Effector memory CD4-positive, alpha-beta T cell (primary cell): ENCODE results near the gene ZNF554.
A peak's percentile ranks its signal among the peaks of the same experiment; 100 is the strongest.

Experiments used
- DNase-seq, 3 donors: peaks; one replicate each; pipeline ENCODE4 v3.0.0-alpha.2; 2020
- H3K27ac ChIP-seq: 2 replicates; pipeline ENCODE4 v1.7.0; 2013; ENCODE audit warnings: mild to moderate bottlenecking, low read length, moderate library complexity; ENCODE audit not compliant: insufficient read depth, poor library complexity, severe bottlenecking
- H3K27me3 ChIP-seq: replicated peaks from 2 replicates; pipeline ENCODE4 v1.7.0; 2013; ENCODE audit warnings: mild to moderate bottlenecking, low read length; ENCODE audit not compliant: insufficient read depth, control insufficient read depth, poor library complexity, severe bottlenecking
- H3K36me3 ChIP-seq: 2 replicates; pipeline ENCODE4 v1.7.0; 2013; ENCODE audit warnings: mild to moderate bottlenecking, low read length, moderate library complexity; ENCODE audit not compliant: control insufficient read depth, insufficient read depth
- H3K4me1 ChIP-seq: 2 replicates; pipeline ENCODE4 v1.7.0; 2013; ENCODE audit warnings: low read length, mild to moderate bottlenecking; ENCODE audit not compliant: control insufficient read depth, insufficient read depth, poor library complexity, severe bottlenecking
- H3K4me3 ChIP-seq: 2 replicates; pipeline ENCODE4 v1.7.0; 2013; ENCODE audit warnings: low read length, low read depth, mild to moderate bottlenecking; ENCODE audit not compliant: insufficient read depth, poor library complexity, severe bottlenecking
- H3K9me3 ChIP-seq: 2 replicates; pipeline ENCODE4 v1.7.0; 2013; ENCODE audit warnings: mild to moderate bottlenecking, low read length, moderate library complexity; ENCODE audit not compliant: control insufficient read depth

Gene ZNF554

DNA sequence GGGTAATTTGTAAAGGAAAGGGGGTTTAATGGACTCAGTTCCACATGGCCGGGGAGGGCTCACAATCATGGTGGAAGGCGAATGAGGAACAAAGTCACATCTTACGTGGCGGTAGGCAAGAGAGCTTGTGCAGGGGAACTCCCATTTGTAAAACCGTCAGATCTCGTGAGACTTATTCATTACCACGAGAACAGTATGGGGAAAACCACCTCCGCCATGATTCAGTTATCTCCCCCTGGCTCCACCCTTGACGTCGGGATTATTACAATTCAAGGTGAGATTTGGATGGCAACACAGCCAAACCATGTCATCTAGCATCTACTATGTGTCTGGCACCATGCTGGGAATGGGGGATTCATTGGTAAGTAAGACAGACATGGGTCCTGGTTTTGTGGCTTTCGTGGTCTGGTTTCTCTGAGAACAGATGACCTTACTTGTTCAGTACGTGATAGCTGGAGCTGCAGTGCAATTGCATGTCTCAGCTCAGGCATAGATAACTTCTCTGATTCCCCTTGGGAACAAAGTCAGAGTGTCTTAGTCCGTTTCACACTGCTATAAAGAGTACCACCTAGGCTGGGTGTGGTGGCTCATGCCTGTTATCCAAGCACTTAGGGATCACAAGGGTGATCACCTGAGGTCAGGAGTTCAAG is 8.3 kb downstream of the ZNF554 start:
- Histone ChIP-seq H3K27me3 (no peaks in the 10 kb centered on the region), H3K4me1 (no peaks in the 10 kb centered on the region), H3K9me3 (peaks cover 5% of the 10 kb centered on the region), H3K27ac (no peak overlapping the region), H3K36me3 (peaks cover 9% of the 10 kb centered on the region), H3K4me3 (no peak overlapping the region)
- no peak for DNase-seq

DNA sequence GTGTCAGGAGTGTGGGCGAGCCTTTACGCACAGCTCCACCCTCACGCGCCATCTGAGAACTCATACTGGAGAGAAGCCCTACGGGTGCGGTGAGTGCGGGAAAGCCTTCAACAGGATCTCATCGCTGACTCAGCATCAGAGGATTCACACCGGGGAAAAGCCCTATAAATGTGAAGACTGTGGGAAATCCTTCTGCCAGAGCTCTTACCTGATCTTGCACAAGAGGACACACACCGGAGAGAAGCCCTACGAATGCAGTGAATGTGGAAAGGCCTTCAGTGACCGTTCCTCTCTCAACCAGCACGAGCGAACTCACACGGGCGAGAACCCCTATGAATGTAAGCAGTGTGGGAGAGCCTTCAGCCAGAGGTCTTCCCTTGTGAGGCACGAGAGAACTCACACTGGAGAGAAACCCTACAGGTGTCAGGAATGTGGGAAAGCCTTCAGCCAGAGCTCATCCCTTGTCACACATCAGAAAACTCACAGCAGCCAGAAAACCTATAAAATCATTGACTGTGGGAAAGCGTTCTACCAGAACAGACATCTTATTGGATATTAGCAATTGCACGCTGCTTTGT is 14.7 kb downstream of the ZNF554 start:
- H3K27ac ChIP-seq, result no peak overlapping the region
- peaks cover 21% of the 10 kb centered on the region for H3K36me3 ChIP-seq
- H3K27me3 ChIP-seq, result no peaks in the 10 kb centered on the region
- no peak overlapping the region for H3K4me3 ChIP-seq
- H3K9me3 ChIP-seq, result peaks cover 30% of the 10 kb centered on the region
- no peaks in the 10 kb centered on the region for H3K4me1 ChIP-seq
- no peak for DNase-seq

DNA sequence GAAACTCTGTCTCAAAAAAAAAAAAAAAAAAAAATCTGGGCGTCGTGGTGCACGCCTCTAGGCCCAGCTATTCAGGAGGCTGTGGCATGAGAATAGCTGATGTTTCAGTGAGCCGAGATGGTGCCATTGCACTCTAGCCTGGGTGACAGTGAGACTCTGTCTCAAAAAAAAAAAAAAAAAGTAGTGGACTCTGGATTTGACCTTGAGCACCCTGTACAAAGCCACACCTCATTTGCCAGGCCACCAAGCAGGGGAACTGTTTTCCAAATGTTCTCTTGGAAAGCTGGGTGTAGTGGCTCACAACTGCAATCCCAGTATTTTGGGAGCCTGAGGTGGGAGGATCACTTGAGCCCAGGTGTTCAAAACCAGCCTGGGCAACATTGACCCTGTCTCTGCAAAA is 17.8 kb downstream of the ZNF554 start:
- peaks cover 17% of the 10 kb centered on the region for H3K36me3 ChIP-seq
- H3K27ac ChIP-seq, result no peak overlapping the region
- peaks cover 30% of the 10 kb centered on the region for H3K9me3 ChIP-seq
- no peaks in the 10 kb centered on the region for H3K27me3 ChIP-seq
- no peak overlapping the region for H3K4me3 ChIP-seq
- H3K4me1 ChIP-seq, result peaks cover 2% of the 10 kb centered on the region
- DNase-seq, result no peak

DNA sequence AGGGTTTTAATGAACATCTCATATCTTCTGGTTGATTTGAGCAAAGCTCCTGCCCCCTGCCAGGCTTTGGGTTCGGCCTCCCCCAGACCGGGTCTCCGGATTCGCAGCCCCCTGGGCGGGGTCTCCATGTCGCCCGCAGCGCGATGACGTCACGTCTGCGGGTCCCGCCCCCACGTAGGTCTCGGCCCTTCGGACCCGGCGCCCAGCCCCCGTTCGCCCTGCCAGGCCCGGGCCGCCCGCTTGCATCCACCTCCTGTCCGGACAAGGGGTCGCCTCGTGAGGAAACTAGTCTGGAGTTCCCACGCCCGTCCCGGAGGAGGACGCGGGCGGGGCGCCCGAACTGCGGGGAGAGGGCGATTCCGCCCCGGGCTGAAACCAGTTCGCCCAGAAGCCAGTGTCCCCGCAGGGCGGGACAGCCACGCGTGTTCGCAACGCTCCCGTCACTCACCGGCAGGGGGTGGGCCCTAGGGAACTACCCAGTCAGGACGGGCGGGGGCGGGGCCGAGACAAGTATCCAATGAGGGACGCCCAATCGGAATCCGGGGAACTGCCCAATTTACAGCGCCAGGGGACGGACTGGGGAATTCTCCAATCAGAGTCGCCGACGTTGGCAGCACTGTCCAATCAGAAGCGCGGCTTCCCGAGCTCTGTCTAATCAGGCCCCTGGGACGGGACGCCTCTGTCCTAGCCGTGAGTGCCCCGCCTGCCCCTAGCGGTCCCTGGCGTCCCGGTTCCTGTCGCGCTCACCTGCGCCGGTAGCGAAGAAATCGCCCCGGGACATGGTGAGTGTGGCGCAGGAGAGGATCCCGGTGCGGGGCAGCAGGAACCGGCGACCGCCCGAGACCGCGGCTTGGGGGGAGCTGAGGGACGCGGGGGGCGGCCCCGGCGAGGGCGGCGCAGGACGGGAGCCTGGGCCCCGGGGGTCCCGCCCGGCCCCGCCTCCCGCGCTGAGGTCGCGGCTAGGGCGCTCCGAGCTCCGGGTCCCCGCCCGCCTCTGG is 21.4 kb downstream of the ZNF554 start, which contains the start of gene ZNF555:
ZNF555 (plus strand) TSS at position 682 of the 998 bp plus-strand sequence; CDS start at position 780, 98 bp downstream.
- peaks cover 7% of the 10 kb centered on the region for H3K9me3 ChIP-seq
- peaks cover 5% of the 10 kb centered on the region for H3K36me3 ChIP-seq
- no peaks in the 10 kb centered on the region for H3K27me3 ChIP-seq
- H3K4me1 ChIP-seq, result peaks cover 3% of the 10 kb centered on the region
- H3K4me3 ChIP-seq, result peak within 1 kb of the TSS; percentile 60
- DNase-seq, result peak; percentile 98 to 99 (median 99)
- peak within 1 kb of the TSS; percentile 70 for H3K27ac ChIP-seq

DNA sequence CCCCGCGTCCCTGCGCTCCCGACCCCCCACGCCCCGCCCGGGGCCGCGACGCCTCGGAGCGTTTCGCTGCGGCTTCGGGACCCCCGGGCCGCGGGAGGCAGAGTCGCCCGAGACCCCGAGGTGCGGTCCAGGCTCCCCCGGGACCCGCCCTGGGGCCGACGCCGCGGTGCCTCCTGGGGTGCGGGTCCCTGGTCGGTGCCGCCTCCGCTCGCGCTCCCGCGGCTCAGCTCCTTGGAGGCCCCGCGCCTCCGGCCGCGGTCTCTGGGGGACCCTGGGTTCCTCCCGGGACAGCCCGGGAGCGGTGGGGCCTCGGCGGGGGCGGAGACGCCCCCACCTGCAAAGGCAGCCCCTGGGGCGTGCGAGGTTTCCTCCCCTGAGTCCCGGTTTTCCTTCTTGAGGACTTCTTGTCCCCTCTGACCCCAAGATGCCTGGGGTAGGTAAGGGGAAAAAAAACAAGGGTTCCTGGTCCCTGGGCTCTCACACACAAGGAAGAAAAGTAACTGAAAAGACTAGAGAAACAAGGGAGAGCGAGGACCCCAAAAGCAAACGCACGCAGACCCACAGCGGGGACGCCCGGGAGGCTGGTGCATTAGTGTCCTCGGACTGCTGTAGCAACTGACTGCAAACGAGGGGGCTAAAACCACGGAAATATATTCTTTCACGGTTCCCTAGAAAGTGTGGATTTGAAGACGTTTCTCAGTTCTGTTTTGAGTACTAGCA is 22.3 kb downstream of the ZNF554 start:
- no peak for DNase-seq
- H3K36me3 ChIP-seq, result peaks cover 5% of the 10 kb centered on the region
- no peaks in the 10 kb centered on the region for H3K27me3 ChIP-seq
- H3K4me1 ChIP-seq, result peaks cover 3% of the 10 kb centered on the region
- peak overlapping the region; percentile 60 for H3K4me3 ChIP-seq
- H3K9me3 ChIP-seq, result no peaks in the 10 kb centered on the region
- peak overlapping the region; percentile 24 for H3K27ac ChIP-seq

DNA sequence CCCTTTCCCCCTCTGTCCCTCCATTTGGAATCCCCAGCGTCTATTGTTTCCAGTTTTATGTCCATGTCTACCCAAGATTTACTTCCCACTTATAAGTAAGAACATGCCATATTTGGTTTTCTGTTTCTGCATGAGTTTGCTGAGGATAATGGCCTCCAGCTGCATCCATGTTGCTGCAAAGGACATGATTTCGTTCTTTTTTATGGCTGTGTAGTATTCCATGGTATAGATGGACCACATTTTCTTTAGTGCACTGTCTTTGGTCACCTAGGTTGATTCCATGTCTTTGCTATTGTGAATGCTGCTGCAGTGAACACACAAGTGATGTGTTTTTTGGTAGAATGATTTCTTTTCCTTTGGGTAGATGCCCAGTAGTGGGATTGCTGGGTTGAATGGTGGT is 25.4 kb downstream of the ZNF554 start:
- no peaks in the 10 kb centered on the region for H3K27me3 ChIP-seq
- H3K27ac ChIP-seq, result no peak overlapping the region
- no peaks in the 10 kb centered on the region for H3K9me3 ChIP-seq
- H3K4me3 ChIP-seq, result no peak overlapping the region
- no peak for DNase-seq
- peaks cover 3% of the 10 kb centered on the region for H3K4me1 ChIP-seq
- H3K36me3 ChIP-seq, result peaks cover 5% of the 10 kb centered on the region

DNA sequence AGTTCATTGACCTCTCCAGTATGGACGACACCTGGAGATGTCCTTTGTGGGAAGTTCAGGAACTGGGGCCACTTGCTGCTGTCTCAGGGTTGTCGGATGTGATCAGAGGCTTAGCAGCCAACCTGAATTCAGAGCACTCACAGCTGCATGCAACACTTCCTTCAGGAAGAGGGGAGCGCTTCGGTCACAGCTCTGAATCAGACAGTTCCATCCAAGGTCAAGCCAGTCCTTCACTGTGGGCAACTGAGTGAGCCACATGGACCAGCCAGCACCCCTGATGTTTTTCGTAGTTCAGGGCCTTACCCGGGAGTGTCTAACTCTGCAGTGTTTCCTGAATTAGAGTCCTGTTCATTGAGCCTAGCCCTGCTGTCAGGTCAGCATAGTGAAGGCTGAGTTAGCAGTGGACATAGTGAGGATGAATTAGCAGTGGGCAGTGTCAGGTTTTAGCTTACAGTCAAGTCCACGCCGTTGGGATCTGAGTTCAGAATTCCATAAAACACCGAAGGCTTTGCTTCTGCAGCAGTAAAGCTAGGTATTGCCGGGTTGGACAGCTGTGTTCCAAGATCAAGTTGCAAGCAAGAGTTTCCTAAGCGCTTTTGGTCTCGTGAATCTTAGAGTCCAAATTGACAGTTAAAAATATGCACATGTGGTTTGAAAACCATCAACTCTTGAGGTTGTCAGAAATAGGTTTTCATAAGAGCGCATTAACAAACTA is 26.7 kb downstream of the ZNF554 start:
- no peak for DNase-seq
- peaks cover 16% of the 10 kb centered on the region for H3K36me3 ChIP-seq
- peaks cover 3% of the 10 kb centered on the region for H3K4me1 ChIP-seq
- no peak overlapping the region for H3K4me3 ChIP-seq
- H3K9me3 ChIP-seq, result no peaks in the 10 kb centered on the region
- H3K27ac ChIP-seq, result no peak overlapping the region
- H3K27me3 ChIP-seq, result no peaks in the 10 kb centered on the region

DNA sequence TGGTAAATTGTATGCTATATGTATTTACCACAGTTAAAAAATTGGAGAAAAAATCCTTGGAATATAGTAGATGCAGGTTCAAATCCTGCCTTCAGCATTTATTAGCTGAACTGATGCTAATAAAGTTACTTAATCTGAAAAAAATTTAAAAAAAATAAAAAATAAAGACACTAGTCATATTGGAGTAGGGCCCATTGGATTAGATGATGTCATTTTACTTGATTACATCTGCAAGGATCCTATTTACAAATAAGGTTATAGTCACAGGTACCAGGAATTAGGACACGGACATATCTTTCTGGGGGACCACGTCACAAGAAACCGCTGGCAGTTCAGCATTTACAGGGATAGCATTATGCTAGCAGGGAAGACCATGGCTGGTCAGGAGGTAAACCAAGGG is 27.8 kb downstream of the ZNF554 start:
- H3K9me3 ChIP-seq, result peaks cover 3% of the 10 kb centered on the region
- no peaks in the 10 kb centered on the region for H3K27me3 ChIP-seq
- H3K4me1 ChIP-seq, result peaks cover under 1% of the 10 kb centered on the region
- H3K36me3 ChIP-seq, result peaks cover 28% of the 10 kb centered on the region
- H3K4me3 ChIP-seq, result no peak overlapping the region
- H3K27ac ChIP-seq, result no peak overlapping the region
- no peak for DNase-seq

DNA sequence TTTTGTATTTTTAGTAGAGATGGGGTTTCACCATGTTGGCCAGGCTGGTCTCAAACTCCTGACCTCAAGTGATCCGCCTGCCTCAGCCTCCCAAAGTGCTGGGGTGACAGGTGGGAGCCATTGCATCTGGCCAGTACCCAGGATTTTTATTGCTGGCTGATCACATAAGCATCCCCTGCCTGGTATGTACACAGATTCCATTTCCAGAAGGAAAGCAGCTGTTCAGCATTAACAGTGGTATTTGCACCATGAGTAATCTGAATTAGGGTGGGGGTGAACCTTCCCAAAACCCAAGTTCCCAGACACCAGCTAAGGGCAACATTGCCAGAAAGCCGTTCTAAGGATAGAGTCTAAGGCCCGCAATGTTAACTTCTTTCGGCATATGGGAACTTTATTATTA is 28.9 kb downstream of the ZNF554 start:
- Histone ChIP-seq H3K4me3 (no peak overlapping the region), H3K27ac (no peak overlapping the region), H3K4me1 (no peaks in the 10 kb centered on the region), H3K36me3 (peaks cover 37% of the 10 kb centered on the region), H3K9me3 (peaks cover 10% of the 10 kb centered on the region), H3K27me3 (no peaks in the 10 kb centered on the region)
- DNase-seq, result no peak
